Left colon (tissue), 2 donors: ENCODE data around the gene EIF5A. TPM values are rescaled to one million over a fixed set of nuclear protein-coding genes. Genes with fewer than 3 reads are reported as not detected.

Source experiments
- ATAC-seq: fragments of 200-7000 bp; cut with Tn5 transposase; one replicate; pipeline ENCODE4 v1.9.1; 2020; ENCODE audit warnings: mild to moderate bottlenecking, moderate library complexity
- DNase-seq, 2 donors: peaks; one replicate each; pipeline ENCODE4 v3.0.0-alpha.2; 2020
- intact Hi-C, 2 donors: fragments of 100-400 bp; cut with DNase I in 1 of 2; cut with micrococcal nuclease in 1 of 2; formaldehyde crosslinking; loops; one replicate each; pipeline versions ENCODE4 v1.11.2 to v1.14.0; 2022; cut with DNase I, micrococcal nuclease
- total RNA-seq, 2 donors: library from RNA; stranded (reverse); fragmentation: NEBNext Ultra II Directional; extraction: Animal tissue kit (Norgen Biotek cat#: 25700); gene quantifications; one replicate each; pipeline ENCODE4 v1.2.1, GENCODE V29; 2021
- donor health status: DM: no; HTN: no; CAD: no.
- donor health status: DM: yes; HTN: yes; CAD: no.

EIF5A gene
- total RNA-seq, 2 donors from 2014 or later, result 330 to 413 TPM

- ATAC-seq (no peak), DNase-seq (no peak)
- intact Hi-C loops, result no loop called here
Observed at GRCh38 chr17:7347630-7348477, 40.4 kb downstream of the EIF5A start.

DNA sequence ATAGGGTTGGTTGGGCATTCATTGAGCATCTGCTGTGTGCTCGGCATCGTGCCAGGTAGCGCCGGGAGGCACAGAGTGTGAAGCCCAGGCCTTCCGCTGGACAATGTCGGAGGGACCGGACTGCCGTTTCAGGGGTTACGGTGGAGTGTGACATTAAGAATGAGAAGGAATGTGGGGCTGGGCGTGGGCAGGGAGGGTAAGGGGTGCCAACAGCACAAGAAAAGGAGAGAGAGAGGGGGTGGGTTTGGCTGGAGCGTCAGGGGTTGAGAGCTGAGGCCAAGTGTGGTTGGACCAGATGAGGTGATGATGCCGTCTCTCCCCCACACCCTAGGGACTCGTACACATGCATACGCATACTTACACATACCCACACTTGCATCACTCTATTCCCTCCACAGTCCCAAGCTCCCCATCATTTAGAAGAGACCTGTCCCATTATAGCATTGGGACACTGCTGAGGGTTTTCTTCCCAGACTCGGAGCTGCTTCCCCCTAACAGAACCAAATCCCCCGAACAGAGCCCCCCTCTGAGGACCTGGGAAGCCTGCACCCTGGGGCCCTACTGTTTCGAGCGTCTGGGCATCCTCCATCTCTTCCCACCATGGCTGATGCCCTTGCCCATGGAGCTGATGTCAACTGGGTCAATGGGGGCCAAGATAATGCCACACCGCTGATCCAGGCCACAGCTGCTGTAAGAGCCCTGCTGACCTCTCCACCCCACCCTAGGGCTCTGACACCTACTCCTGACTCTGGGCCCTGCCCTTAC lies 41.2 kb downstream of the EIF5A start:
- intact Hi-C loops, result no loop called here
- DNase-seq (no peak), ATAC-seq (no peak)

DNA sequence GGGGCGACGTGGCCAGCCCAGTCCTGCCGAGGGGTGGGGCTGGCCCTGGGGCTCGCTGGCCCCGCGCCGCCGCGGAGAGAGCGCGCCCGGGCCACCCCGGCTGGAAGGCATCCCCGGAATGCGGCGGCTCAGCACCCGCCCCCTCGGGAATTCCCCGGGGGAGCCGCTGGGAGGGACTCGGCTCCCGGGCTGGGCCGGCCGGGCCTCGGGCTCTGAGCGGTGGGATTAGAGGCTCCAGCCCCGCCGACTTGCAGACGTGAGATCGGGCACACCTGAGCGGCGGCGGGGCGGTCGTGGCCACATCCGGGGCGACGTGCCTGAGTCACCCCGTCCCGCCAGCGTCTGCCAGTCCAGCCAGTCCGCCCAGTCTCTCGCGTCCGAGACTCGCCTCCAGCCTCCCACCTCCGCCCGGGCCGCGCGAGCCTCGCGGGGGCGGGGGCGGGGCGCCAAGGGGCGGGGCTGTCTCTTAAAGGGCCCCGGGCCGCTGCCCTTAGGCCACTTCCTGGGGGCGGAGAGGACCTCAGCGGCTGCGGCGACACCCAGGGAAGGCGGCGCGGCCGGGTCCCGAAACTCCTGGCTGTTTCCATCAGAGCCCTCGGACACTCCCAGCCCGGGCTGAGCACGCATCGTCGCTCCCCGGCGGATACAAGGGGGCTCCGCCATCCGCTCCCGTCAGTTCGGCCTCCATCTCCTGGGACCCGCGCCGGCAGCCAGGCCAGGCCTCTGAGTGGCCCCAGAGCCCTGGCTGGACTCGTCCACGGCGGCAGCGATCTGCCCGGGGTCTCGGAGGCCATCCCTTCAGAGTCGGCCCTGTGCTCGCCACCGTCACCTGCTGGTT lies 44.5 kb downstream of the EIF5A start, which contains the start of gene KCTD11:
Gene KCTD11 (plus strand): TSS at position 498 of the 838 bp plus-strand sequence.
- DNase-seq, result peak; percentile 91 to 95
- intact Hi-C loops, result loop anchor here (10.0 kb wide), 2 partner anchors 83 to 223 kb away; partner anchors contain the start of genes CD68 (in 1 of the 2), FGF11 (in 1 of the 2) and TMEM102 (in 1 of the 2)
- ATAC-seq, result peak; percentile 80

GRCh38 chr17:7352503-7352889 lies 45.1 kb downstream of the EIF5A start:
- intact Hi-C loops, result loop anchor here (10.0 kb wide), 2 partner anchors 82 to 222 kb away; partner anchors contain the start of genes CD68 (in 1 of the 2), FGF11 (in 1 of the 2) and TMEM102 (in 1 of the 2)
- ATAC-seq, result no peak
- DNase-seq, result no peak

GRCh38 chr17:7352910-7353635 lies 45.6 kb downstream of the EIF5A start:
- DNase-seq, result no peak
- intact Hi-C loops, result loop anchor here (10.0 kb wide), 2 partner anchors 82 to 222 kb away; partner anchors contain the start of genes CD68 (in 1 of the 2), FGF11 (in 1 of the 2) and TMEM102 (in 1 of the 2)

GRCh38 chr17:7354262-7354843 lies 46.9 kb downstream of the EIF5A start:
- intact Hi-C loops, result loop anchor here (10.0 kb wide), 2 partner anchors 80 to 220 kb away; partner anchors contain the start of genes CD68 (in 1 of the 2), FGF11 (in 1 of the 2) and TMEM102 (in 1 of the 2)
- DNase-seq (no peak), ATAC-seq (no peak)

More at GRCh38 chr17:7352910-7353635, 45.6 kb downstream of the EIF5A start:
- no peak for ATAC-seq

GRCh38 chr17:7355053-7355452 lies 47.6 kb downstream of the EIF5A start, which contains the start of gene TMEM95:
Gene TMEM95 (plus strand): TSS chr17:7355156. CDS start chr17:7355205, 49 bp downstream.
- no peak for ATAC-seq
- DNase-seq, result no peak
- intact Hi-C loops, result loop anchor here (10.0 kb wide), 2 partner anchors 80 to 220 kb away; partner anchors contain the start of genes CD68 (in 1 of the 2), FGF11 (in 1 of the 2) and TMEM102 (in 1 of the 2)

DNA sequence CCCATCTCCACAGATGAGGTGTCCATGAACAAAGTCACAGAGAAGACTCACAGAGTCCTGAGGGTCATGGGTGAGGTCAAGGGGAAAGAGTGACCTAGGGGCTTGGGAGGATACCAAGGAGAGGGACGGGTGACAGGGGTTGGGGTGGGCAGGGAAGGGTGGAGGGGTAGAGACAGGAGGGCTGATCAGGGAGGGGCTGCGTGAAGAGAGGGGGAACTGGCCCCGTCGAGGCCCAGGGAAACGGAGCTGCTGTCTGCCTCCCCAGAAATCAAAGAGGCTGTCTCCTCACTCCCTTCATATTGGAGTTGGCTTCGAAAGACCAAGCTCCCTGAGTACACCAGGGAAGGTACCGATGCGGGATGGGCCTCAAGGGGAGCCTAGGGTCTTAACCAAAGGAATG lies 48.1 kb downstream of the EIF5A start:
- DNase-seq (no peak), ATAC-seq (no peak)
- intact Hi-C loops, result loop anchor here (10.0 kb wide), 2 partner anchors 79 to 219 kb away; partner anchors contain the start of genes CD68 (in 1 of the 2), FGF11 (in 1 of the 2) and TMEM102 (in 1 of the 2)

- intact Hi-C loops, result loop anchor here (10.0 kb wide), 2 partner anchors 79 to 219 kb away; partner anchors contain the start of genes CD68 (in 1 of the 2), FGF11 (in 1 of the 2) and TMEM102 (in 1 of the 2)
- ATAC-seq, result peak; percentile 53
- DNase-seq, result peak; percentile 83 to 90
Observed at GRCh38 chr17:7356072-7356549, 48.7 kb downstream of the EIF5A start.

GRCh38 chr17:7356756-7357155 lies 49.3 kb downstream of the EIF5A start:
- DNase-seq (no peak), ATAC-seq (no peak)
- intact Hi-C loops, result loop anchor here (10.0 kb wide), 2 partner anchors 78 to 218 kb away; partner anchors contain the start of genes CD68 (in 1 of the 2), FGF11 (in 1 of the 2) and TMEM102 (in 1 of the 2)

DNA sequence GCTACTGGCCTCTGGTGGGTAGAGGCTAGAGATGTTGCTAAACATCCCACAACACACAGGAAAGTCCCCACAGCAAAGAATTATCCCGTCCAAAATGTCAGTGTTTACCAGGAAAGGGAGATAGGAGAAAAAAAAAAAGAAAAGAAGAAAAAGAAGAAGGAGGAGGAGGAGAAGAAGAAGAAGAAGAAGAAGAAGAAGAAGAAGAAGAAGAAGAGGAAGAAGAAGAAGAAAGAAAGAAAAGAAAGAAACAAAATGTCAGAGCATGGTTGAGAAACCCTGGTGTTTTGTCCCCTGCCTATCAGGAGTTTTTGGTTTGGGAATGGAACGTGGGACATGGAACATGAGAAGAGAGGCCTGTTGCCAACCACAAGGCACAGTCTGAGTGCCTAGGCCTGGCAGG lies 50.0 kb downstream of the EIF5A start:
- intact Hi-C loops, result loop anchor here (10.0 kb wide), 2 partner anchors 77 to 217 kb away; partner anchors contain the start of genes CD68 (in 1 of the 2), FGF11 (in 1 of the 2) and TMEM102 (in 1 of the 2)
- ATAC-seq, result no peak
- no peak for DNase-seq

DNA sequence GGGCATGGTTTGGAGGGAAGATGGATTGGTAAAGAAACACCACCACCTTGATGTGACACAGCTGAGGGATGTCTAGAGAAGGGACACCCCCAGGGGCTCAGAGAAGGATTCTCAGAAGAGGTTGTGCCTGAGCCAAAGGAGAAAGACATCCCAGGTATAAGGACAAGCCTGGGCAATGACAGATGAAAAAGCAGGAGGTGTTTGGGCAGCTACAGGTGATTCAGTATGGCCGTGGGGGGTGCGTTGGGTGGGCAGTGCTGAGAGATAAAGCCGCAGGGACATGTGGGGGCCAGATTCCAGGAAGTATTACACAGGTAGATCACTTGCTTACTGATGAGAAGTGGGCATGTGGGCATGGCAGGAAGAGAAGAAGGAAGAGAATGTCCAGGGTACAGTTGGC lies 54.5 kb downstream of the EIF5A start:
- intact Hi-C loops, result no loop called here
- ATAC-seq, result no peak
- DNase-seq, result no peak

Other genes starting within 250 kb of the EIF5A start
- 1 to 10 TPM; 4.2 to 7.6 TPM for gene CLEC10A, start 227.4 kb upstream of the EIF5A start, total RNA-seq
- gene ASGR2, start 192.8 kb upstream of the EIF5A start, total RNA-seq, result under 1 TPM in 1 of 2 donors, not detected in 1; 0.25 TPM
- gene ASGR1, start 128.3 kb upstream of the EIF5A start, total RNA-seq, result under 1 TPM; 0.37 to 0.42 TPM
- 1 to 10 TPM; 4.0 to 7.3 TPM for gene DLG4, start 87.8 kb upstream of the EIF5A start, total RNA-seq
- 1,000 to 10,000 TPM in 1 of 2 donors, 100 to 1,000 TPM in 1; 784 to 1,134 TPM for gene ACADVL, start 87.7 kb upstream of the EIF5A start, total RNA-seq
- gene DVL2, start 73.1 kb upstream of the EIF5A start, total RNA-seq, result 10 to 100 TPM; 30.9 to 34.9 TPM
- 10 to 100 TPM; 33.9 to 44.1 TPM for gene PHF23, start 68.2 kb upstream of the EIF5A start, total RNA-seq
- gene GABARAP, start 65.2 kb upstream of the EIF5A start, total RNA-seq, result 100 to 1,000 TPM; 431 to 505 TPM
- gene CTDNEP1, start 55.9 kb upstream of the EIF5A start, total RNA-seq, result 100 to 1,000 TPM; 108 to 117 TPM
- gene ELP5, start 55.4 kb upstream of the EIF5A start, total RNA-seq, result 10 to 100 TPM; 42.4 to 55.4 TPM
- 1,000 to 10,000 TPM in 1 of 2 donors, 100 to 1,000 TPM in 1; 997 to 1,004 TPM for gene CLDN7, start 45.1 kb upstream of the EIF5A start, total RNA-seq
- gene SLC2A4, start 25.9 kb upstream of the EIF5A start, total RNA-seq, result 1 to 10 TPM; 1.4 to 9.7 TPM
- 10 to 100 TPM; 19.7 to 23.6 TPM for gene YBX2, start 13.0 kb upstream of the EIF5A start, total RNA-seq
- 10 to 100 TPM; 71.2 to 72.4 TPM for gene GPS2, start 7.7 kb downstream of the EIF5A start, total RNA-seq
- 10 to 100 TPM; 32.7 to 44.5 TPM for gene NEURL4, start 21.7 kb downstream of the EIF5A start, total RNA-seq
- 1 to 10 TPM; 4.1 to 9.0 TPM for gene ACAP1, start 28.9 kb downstream of the EIF5A start, total RNA-seq
- gene KCTD11, start 44.5 kb downstream of the EIF5A start, total RNA-seq, result 10 to 100 TPM in 1 of 2 donors, 1 to 10 TPM in 1; 9.4 to 10.1 TPM
- not detected for gene TMEM95, start 47.5 kb downstream of the EIF5A start, total RNA-seq
- 10 to 100 TPM; 22.2 to 24.9 TPM for gene TNK1, start 73.5 kb downstream of the EIF5A start, total RNA-seq
- 10 to 100 TPM in 1 of 2 donors, 1 to 10 TPM in 1; 8.9 to 10.2 TPM for gene PLSCR3, start 86.9 kb downstream of the EIF5A start, total RNA-seq
- gene TMEM256, start 96.5 kb downstream of the EIF5A start, total RNA-seq, result 10 to 100 TPM; 70.8 to 81.0 TPM
- 1 to 10 TPM; 2.7 to 6.6 TPM for gene NLGN2, start 100.2 kb downstream of the EIF5A start, total RNA-seq
- not detected for gene SPEM1, start 112.7 kb downstream of the EIF5A start, total RNA-seq
- not detected for gene SPEM2, start 118.0 kb downstream of the EIF5A start, total RNA-seq
- gene SPEM3, start 121.2 kb downstream of the EIF5A start, total RNA-seq, result not detected
- gene TMEM102, start 127.8 kb downstream of the EIF5A start, total RNA-seq, result 10 to 100 TPM; 19.3 to 20.5 TPM
- gene FGF11, start 131.9 kb downstream of the EIF5A start, total RNA-seq, result 1 to 10 TPM; 1.2 to 2.3 TPM
- gene CHRNB1, start 137.4 kb downstream of the EIF5A start, total RNA-seq, result 10 to 100 TPM in 1 of 2 donors, 1 to 10 TPM in 1; 9.6 to 10.7 TPM
- gene ZBTB4, start 172.0 kb downstream of the EIF5A start, total RNA-seq, result 10 to 100 TPM; 17.5 to 25.0 TPM
- gene SLC35G6, start 173.8 kb downstream of the EIF5A start, total RNA-seq, result not detected
- gene POLR2A, start 176.7 kb downstream of the EIF5A start, total RNA-seq, result 10 to 100 TPM; 83.8 to 100.0 TPM
- 10 to 100 TPM in 1 of 2 donors, 1 to 10 TPM in 1; 9.8 to 17.3 TPM for gene TNFSF12, start 241.4 kb downstream of the EIF5A start, total RNA-seq